CD4-positive, alpha-beta T cell treated with Interleukin-17A for 4 hours (primary cell): ENCODE data around the gene PPARGC1A.

Experiments
- DNase-seq: peaks from one replicate; pipeline ENCODE4 v3.0.0-alpha.2; 2020; ENCODE audit warnings: mixed read lengths

Gene PPARGC1A

GRCh38 chr4:23889814-23890341 lies at the start of gene PPARGC1A:
Gene PPARGC1A (minus strand): TSS chr4:23890047. CDS start chr4:23889957, 90 bp downstream.
- DNase-seq, result no peak

DNA sequence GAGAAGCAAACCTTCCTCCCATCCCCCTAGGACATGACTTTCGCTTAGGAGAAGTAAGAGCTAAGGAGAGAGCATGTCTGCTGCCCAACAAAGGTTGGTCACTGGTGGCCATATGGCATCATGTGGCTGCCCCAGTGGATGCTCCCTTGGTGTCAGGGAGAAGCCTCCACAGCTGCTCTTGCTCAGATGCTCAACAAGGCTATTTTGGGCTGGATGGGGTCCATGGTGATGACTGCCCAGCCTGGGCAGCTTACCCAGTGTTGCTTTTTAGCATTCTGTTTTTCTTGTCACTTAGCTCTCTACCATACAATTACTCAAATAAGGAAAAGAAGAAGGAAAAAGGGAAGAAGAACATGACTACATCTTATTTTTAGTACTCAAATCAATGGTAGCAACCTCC lies 48.9 kb upstream of the PPARGC1A start:
- no peak for DNase-seq

- no peak for DNase-seq
Observed at GRCh38 chr4:23937173-23937572, 47.3 kb upstream of the PPARGC1A start.

GRCh38 chr4:23934915-23935314 lies 45.1 kb upstream of the PPARGC1A start:
- no peak for DNase-seq

DNA sequence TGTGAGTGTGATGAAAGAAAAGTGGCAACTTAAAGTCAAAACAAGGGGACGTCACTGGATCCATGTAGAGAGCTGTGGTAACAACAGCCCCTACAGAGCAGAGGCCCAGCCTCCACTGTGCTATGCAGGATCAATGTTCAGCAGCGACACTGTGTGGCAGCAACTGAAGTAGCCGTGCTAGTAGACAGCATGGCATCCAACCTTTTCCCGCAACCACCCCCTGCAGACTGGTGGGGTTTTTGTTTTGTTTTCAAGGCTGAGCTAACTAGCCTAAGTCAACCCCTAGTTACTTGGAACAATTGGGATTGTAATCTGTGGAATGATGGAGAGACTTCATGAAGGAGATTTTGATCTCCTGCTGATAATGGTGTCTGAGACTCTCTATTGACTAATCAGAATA lies 44.4 kb upstream of the PPARGC1A start:
- DNase-seq, result no peak

DNA sequence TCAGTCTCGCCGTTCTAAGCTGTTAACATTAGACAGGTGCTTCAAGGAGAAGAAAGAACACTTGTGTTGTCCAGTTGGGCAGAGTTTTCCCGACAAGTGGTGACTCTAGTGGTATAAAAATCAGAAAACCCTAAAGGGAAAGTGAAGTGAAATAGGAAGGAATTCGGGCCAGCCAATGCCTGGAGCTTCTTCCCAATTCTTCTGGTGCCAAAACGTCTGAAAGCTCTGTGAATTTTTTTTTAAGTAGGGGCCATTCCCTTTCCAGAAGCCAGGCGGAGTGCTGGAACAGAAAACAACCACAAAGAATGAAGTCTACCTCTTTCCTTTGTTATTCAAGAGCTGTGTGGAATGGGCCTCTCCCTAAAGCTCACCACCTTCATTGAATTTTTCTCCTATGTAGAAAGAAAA lies 43.1 kb upstream of the PPARGC1A start:
- no peak for DNase-seq

GRCh38 chr4:23932186-23932585 lies 42.3 kb upstream of the PPARGC1A start:
- DNase-seq, result no peak

DNA sequence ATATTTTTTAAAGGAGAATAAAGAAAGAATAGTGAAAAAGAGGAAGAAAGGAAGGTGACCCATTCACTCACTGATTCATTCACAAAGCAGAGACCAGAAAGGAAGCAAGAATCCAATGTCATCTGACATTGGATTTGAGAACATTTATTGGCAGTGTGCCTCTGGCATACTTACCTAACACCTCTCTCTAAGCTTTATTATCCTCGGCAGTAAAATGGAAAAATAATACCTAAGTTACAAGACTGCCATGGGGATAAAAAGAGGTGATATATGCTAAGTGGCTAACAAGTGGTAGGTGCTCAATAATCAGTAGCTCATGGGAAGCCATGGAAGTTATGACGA lies 41.6 kb upstream of the PPARGC1A start:
- no peak for DNase-seq

DNA sequence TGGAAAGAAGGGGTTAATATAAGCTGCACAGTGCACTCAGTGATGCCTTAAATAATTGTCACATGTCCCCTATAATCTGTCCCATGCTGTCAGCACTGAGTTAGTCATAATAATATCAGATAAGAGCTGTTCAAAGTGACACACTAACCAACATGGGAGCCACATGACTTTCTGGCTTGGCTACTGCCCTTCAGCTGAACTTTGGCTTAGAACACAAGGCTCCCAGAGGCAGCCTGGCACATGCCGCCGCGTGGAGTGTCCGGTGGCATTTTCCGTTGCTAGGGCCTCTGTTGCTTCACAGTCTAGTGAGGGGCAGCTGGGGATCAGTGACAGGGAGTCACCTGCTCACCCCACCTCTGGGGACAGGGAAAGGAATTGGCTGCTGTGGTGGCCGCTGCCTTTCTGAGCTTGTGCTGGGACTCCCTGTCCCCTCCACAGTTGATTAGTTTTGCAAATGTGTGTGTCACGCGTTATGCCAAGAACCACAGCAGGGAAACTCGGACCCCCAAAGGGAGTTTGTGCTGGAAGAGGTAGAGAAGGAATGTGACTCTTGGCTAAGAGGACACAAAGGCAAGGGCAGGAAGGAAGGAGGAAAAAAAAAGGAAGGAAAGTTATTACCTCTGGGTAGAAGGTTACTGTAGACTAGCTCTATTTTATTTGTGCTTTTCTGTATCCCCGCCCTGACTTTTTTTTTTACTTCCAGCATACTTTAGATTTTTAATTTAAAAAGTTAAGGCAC lies 41.1 kb upstream of the PPARGC1A start:
- DNase-seq, result no peak

DNA sequence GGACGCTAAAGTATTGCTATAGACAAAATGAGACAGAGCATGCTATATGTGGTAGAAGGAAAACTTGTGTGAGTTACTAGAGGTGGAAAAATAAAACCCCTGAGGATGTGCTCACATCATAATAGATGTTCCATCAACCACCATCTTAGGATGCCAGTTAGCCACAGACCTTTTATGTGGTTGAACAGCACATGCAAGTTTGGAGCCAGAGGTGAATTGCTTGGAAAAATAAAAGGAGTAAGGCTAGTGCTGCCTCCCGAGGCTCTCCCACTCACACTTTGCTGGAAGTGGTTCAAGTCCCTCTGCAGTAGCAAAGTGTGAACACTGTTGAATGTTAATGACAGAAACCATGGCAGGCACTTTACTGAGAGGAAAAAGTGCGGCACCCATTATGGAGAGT lies 39.4 kb upstream of the PPARGC1A start:
- no peak for DNase-seq

GRCh38 chr4:23924556-23924955 lies 34.7 kb upstream of the PPARGC1A start:
- DNase-seq, result no peak

DNA sequence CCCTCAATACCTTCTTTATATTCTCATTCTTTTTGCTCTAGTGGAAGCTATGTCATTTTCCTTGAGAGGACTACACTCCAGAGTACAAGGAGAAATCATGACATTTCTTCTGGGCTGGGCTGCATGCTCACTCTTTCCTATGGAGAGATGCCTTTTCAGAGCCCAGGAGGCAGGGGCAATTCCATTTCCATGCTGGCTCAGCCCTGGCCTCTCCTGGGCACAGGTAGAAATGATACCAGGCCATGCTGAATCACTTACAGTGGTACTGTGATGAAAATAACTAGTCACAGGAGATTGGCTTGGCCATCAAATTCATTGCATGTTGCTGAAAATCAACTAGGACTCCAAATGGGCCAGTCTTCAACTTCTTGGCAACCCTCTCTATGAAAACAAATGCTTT lies 34.0 kb upstream of the PPARGC1A start:
- no peak for DNase-seq

DNA sequence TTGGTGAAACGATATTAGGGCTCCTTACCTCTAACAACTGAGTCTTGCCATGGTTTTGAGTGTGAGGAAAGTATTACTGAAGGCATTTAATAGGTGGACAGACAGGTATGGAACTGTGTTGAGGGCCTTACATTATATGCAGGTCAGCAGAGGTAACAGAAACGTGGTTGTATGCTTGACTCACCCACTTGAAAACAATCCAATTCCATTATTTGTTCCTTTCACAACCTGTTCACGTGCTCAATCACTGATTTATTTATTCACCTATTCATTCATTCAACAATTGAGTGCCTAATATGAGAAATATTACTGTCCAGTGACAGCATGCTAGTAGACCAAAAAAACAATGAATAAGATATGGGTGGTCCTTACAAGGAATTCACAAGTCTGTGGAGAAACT lies 33.3 kb upstream of the PPARGC1A start:
- no peak for DNase-seq

DNA sequence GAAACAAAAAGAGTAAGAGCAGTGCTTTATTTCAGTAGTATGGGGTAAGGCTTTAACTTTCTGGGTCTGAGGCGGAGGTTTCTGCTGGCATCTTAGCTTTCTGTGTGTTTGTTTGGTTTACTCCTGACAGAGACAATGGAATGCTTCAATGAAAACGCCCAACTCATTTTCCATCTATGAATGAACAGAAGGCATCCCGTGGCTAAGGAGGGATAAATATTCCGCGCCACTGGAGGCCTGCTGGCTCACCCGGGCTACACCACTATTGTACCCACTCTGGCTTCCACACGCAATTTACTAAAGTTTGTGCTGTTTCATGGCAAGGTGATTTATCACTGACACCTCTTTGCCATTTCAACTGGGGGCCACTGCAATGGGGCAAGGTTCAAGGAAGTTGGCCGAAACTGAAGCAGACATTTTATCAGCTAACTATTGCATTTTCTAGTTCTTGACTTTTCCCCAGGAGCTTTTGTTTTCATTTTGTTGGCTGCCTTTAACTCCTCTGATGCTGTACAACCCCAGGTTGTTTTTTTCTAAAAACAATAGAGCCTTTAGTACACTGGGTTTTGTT lies 32.8 kb upstream of the PPARGC1A start:
- no peak for DNase-seq

DNA sequence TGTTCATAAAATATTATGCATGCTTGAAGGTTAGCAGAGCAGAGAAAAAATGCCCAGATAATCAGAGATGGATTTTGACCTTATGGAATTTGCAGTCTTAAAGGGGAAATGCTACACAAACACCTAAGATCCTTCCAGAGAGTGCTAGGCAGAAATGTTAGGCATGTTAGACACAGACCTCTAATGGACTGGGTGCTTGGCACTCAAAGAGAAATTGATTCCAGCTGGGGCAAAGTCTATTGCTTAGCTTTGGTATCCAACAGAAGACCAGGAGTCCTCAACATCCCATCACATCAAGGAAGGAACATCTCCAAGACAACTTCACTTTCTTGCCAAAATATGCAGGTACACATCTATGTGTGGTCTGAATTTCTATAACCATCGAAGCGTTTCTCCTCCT lies 32.2 kb upstream of the PPARGC1A start:
- no peak for DNase-seq

- no peak for DNase-seq
Observed at GRCh38 chr4:23921447-23921845, 31.6 kb upstream of the PPARGC1A start.

DNA sequence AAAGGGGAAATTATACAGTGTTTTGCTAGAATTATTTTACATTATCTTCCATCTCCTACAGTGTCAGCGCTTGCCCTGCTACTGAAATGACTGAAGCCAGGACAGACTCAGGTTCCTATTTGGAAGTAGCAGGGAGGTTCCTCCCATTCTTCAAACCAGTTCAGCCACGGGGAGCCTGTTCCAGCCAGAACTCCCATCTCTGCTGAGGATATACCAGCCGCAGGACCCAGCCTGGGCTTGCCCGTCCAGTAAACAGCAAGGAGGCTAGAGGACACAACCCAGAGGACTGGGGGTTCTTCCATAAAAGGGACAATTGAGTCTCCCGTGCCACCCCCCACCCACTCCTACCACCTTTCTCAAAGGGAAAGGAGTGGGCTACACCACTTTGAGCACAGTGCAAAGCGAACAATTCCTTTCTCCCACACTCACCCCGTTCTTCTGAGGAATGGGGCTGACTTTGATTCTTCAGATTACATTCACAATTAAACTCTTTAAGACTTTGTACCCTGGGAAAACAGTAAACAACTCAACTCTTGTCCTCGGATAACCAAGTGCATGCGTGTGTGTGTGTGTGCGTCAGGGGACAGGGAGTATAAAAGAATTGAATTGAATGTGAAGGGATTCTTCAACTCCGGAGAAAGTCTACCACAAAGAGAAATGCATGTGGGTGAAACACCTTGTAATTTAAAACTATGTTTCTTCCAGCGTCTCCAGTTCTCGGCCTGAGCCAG lies 31.0 kb upstream of the PPARGC1A start:
- no peak for DNase-seq

GRCh38 chr4:23920296-23920695 lies 30.4 kb upstream of the PPARGC1A start:
- DNase-seq, result no peak

DNA sequence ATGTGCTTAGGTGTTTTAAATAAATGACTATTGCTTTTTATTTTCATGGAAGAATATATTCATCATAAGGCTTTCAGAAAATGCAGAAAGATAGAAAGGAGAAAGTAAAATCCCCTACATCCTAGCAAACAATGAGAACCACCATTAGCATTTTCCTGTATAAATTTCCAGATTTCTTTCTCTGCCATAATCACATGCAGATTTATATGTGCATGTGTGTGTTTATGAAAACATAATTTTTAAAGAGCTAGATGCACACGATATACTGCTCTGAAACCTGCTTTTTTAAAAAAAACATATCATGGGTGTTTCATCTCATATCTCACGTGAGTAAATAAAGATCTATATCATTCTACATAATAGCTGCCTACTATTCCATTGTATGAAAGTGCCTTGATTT lies 26.4 kb upstream of the PPARGC1A start:
- DNase-seq, result no peak

- DNase-seq, result no peak
Observed at GRCh38 chr4:23915459-23916132, 25.7 kb upstream of the PPARGC1A start.

DNA sequence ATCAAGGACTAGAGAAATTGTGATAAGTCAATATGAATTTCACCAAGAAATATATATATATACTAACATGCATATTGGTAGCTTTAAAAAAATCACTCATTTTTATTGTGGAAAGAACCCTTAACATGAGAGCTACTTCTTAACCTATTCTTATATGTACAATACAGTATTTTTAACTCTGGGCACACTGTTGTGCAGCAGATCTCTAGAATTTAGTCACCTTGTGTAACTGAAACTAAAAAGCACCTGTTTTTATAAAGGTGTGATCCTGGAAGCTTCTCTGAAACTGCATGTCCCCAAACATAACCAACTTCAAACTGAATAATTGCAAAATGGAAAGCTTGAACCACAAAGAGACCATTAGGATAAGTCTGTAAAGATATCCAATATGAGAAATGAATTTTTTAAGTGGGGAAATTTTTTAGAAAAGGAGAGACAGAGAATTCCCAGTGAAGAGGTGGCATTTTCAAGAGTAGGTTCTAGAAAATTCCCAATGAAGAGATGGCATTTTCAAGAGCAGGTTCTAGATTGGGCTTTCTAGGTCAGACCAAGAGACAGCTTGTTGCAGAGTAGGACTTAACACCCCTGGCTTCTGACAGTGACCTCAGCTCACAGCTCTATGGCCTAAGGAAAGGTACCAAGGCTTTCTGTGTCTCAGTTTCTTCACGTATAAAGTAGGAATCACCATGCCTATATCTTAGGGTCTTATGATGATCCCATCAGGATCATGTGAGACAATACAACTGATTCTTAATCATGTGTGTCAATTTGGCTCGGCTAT lies 22.0 kb upstream of the PPARGC1A start:
- no peak for DNase-seq

GRCh38 chr4:23909671-23910070 lies 19.8 kb upstream of the PPARGC1A start:
- DNase-seq, result no peak

DNA sequence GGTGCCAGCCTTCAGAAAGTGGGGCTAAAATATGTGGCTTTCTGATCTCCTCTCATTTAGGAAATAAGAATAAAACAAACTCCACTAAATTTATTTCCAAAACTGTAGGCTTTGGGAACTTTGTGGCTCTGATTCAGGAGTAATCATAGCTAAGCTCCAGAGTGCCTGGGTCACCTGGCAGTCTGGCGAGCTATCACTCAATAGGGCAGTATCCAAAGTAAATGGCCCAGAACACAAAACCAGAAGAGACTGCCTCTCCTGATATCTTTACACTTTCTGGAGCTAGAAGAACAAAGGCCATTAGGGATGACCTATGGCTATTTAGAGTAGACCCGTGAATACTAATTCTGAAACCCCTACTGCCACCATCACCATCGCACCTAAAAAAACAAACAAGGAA lies 17.0 kb upstream of the PPARGC1A start:
- DNase-seq, result no peak
